B cell (primary cell): Measurements from ENCODE around the gene SPINDOC. TPM values are rescaled to one million over a fixed set of nuclear protein-coding genes. Genes with fewer than 3 reads are reported as not detected.

Experiments used
- polyA plus RNA-seq: library from polyadenylated mRNA; depleted of rRNA; stranded (reverse); fragments of >200 nt; gene quantifications from 2 replicates; pipeline ENCODE4 v1.2.3, GENCODE V29; 2012
- small RNA-seq: library from RNA; depleted of rRNA; stranded (forward); fragments of <200 nt; gene quantifications from one replicate; pipeline ENCODE3, GENCODE V24; 2012; ENCODE audit warnings: low replicate concordance, low read depth; ENCODE audit not compliant: insufficient read length
- total RNA-seq, 2 donors: library from RNA; stranded (reverse); fragments of 120-200 nt in 1 of 2; gene quantifications; 1 replicate in 1 of 2; 2 replicates in 1 of 2; pipeline versions ENCODE4 v1.2.3 to v1.2.4, GENCODE V29; 2013 to 2022

Gene SPINDOC
- total and polyA plus RNA-seq, 2 donors (not counting 1 experiment from before 2014, with no cell fraction given): 10.5 to 23.9 TPM

Small RNAs within 50 kb of the gene (small RNA-seq; reads per million reads assigned to genes)
- gene AP006289.1 (not detected), gene RN7SL596P (not detected)

Other genes starting within 250 kb of the SPINDOC start
- gene PLAAT3, start 199.0 kb upstream of the SPINDOC start, total RNA-seq: 0.95 and 2.3 TPM in 2 replicates
- gene PLAAT3, start 199.0 kb upstream of the SPINDOC start, polyA plus RNA-seq: 2.6 and 3.1 TPM in 2 replicates
- gene ATL3, start 142.1 kb upstream of the SPINDOC start, total RNA-seq: 33.8 and 36.5 TPM in 2 replicates
- 8.6 and 8.9 TPM in 2 replicates for gene ATL3, start 142.1 kb upstream of the SPINDOC start, polyA plus RNA-seq
- 20.1 and 24.9 TPM in 2 replicates for gene RTN3, start 132.0 kb upstream of the SPINDOC start, total RNA-seq
- 8.8 and 10.1 TPM in 2 replicates for gene RTN3, start 132.0 kb upstream of the SPINDOC start, polyA plus RNA-seq
- 11.8 and 13.3 TPM in 2 replicates for gene ZFTA, start 44.7 kb upstream of the SPINDOC start, total RNA-seq
- 3.4 and 5.6 TPM in 2 replicates for gene ZFTA, start 44.7 kb upstream of the SPINDOC start, polyA plus RNA-seq
- 55.9 and 58.1 TPM in 2 replicates for gene MARK2, start 25.7 kb downstream of the SPINDOC start, total RNA-seq
- 46.4 and 47.2 TPM in 2 replicates for gene MARK2, start 25.7 kb downstream of the SPINDOC start, polyA plus RNA-seq
- not detected in 2 replicates for gene RCOR2, start 103.7 kb downstream of the SPINDOC start, total RNA-seq
- gene RCOR2, start 103.7 kb downstream of the SPINDOC start, polyA plus RNA-seq: not detected in 2 replicates
- gene NAA40, start 125.5 kb downstream of the SPINDOC start, total RNA-seq: 41.3 and 52.1 TPM in 2 replicates
- 47.7 and 64.6 TPM in 2 replicates for gene NAA40, start 125.5 kb downstream of the SPINDOC start, polyA plus RNA-seq
- 92.6 and 99.0 TPM in 2 replicates for gene COX8A, start 161.2 kb downstream of the SPINDOC start, total RNA-seq
- gene COX8A, start 161.2 kb downstream of the SPINDOC start, polyA plus RNA-seq: 171 and 244 TPM in 2 replicates
- 71.0 and 78.2 TPM in 2 replicates for gene OTUB1, start 173.0 kb downstream of the SPINDOC start, total RNA-seq
- gene OTUB1, start 173.0 kb downstream of the SPINDOC start, polyA plus RNA-seq: 93.4 and 119 TPM in 2 replicates
- not detected in 2 replicates for gene FLRT1, start 222.5 kb downstream of the SPINDOC start, total RNA-seq
- gene FLRT1, start 222.5 kb downstream of the SPINDOC start, polyA plus RNA-seq: not detected in 2 replicates